Memory B cell (primary cell): Measurements from ENCODE around the gene CDC25C.
"Not testable (repeated sequence)": the region's sequence is repeated elsewhere in the genome, so short reads cannot be mapped to it uniquely, and the experiment has no call there.

ENCODE experiments used
- ATAC-seq: fragments of 150-1000 bp; cut with Tn5 transposase; 2 replicates; pipeline ENCODE4 v1.10.0; 2021; ENCODE audit warnings: low read depth, mild to moderate bottlenecking, moderate library complexity
- DNase-seq, 2 donors: peaks; one replicate each; pipeline ENCODE4 v3.0.0; 2022; ENCODE audit warnings: low spot score in 2 of 2
- H3K27ac Mint-ChIP-seq: one replicate; pipeline ENCODE4 v1.8.0; 2022; ENCODE audit warnings: mild to moderate bottlenecking, moderate library complexity, mixed read lengths
- H3K27me3 Mint-ChIP-seq: one replicate; pipeline ENCODE4 v1.8.0; 2022; ENCODE audit warnings: mixed read lengths
- H3K36me3 Mint-ChIP-seq: one replicate; pipeline ENCODE4 v1.8.0; 2022; ENCODE audit warnings: mild to moderate bottlenecking, mixed read lengths
- H3K4me1 Mint-ChIP-seq: one replicate; pipeline ENCODE4 v1.8.0; 2022; ENCODE audit warnings: mixed read lengths
- H3K4me3 Mint-ChIP-seq: one replicate; pipeline ENCODE4 v1.8.0; 2022; ENCODE audit warnings: mild to moderate bottlenecking, moderate library complexity, mixed read lengths
- H3K9me3 Mint-ChIP-seq: one replicate; pipeline ENCODE4 v1.8.0; 2022; ENCODE audit warnings: mixed read lengths

CDC25C gene

DNA sequence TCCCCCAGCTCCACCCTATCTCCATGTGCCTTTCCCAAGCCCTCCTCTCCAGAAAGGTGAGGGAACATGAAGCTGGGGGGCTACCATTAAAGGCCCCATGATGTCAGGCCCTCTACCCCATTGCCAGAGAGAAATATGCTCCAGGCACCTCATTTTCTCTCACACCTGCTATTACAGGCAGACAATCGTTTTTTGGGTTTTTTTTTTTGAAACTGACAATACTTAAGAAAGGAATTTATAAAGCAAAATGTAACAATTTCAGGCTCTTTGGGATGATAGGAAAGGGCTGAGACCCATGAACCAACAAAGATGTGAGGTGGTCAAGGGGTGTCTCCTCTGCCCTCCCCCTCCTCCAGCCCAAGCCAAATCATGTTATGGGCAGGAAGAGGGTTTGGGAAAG, 55.7 kb downstream of the CDC25C start:
- Mint-ChIP-seq H3K27me3 (peaks cover 12% of the 10 kb centered on the region), H3K4me3 (no peak overlapping the region), H3K36me3 (no peaks in the 10 kb centered on the region), H3K4me1 (peaks cover 8% of the 10 kb centered on the region), H3K27ac (no peak overlapping the region), H3K9me3 (no peaks in the 10 kb centered on the region)
- ATAC-seq: no peak
- no peak for DNase-seq

DNA sequence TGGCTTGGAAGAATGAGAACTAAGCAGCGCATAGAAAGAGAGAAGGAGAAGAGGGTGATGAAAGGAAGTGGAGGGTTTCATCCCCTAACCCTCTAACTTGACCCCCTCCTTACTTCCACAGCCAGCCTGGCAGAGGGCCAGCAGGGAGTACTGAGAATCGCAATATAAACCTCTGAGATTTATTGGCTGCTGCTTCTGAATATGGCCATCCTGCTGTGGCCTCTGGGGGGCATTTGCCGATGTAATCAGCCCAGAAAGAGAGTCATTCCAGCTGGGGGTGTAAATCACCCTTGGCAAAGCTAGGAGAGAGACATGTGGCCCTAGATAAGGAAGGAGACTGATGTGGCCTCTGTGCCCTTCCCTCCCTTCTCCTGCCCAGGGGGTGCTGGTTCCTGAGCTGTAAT, 56.2 kb downstream of the CDC25C start:
- H3K27ac Mint-ChIP-seq: no peak overlapping the region
- no peak for ATAC-seq

DNA sequence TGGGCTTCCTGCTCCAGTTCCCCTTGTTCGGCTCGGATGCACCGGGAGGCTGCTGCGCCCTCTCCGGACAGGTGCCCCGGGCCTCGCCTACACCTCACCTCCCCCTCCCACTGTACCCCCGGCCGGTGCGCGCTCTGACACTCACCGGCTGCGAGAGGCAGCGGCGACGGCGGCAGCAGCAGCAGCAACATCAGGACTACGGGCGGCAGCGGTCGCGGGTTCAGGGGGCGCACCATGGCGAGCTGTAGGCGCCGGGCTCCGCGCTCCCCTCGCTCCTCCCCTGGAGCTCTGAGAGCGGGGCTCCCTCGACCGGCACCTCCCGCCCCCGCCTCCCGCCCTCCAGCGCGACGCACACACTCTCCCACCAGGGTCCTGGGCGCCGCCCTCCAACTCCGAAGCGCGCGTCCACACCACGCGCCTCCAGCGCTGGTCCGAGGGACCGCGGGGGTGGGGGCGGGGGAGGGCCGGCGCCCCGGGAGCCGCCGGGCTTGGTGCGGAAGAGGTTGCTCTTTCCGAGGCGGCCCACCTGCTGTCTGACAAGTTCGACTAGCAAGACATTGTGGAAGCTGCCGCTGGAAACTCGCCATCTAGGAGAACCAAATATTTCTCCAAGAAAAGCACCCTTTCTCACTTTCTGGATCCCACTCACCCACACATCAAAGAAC, 57.3 kb downstream of the CDC25C start, which contains the start of gene GFRA3:
GFRA3 (minus strand) TSS at position 433 of the 665 bp plus-strand sequence; CDS start at position 236, 197 bp downstream.
- Mint-ChIP-seq H3K27ac (no peak within 1 kb of the TSS), H3K4me3 (peak within 1 kb of the TSS; percentile 63), H3K4me1 (peaks cover 8% of the 10 kb centered on the region), H3K9me3 (no peaks in the 10 kb centered on the region), H3K27me3 (peaks cover 12% of the 10 kb centered on the region), H3K36me3 (no peaks in the 10 kb centered on the region)
- DNase-seq (peak in 1 of 2 donors; percentile 13), ATAC-seq (peak; percentile 29)

More for the DNA sequence above, 56.2 kb downstream of the CDC25C start:
- Mint-ChIP-seq H3K36me3 (no peaks in the 10 kb centered on the region), H3K27me3 (peaks cover 12% of the 10 kb centered on the region), H3K4me3 (no peak overlapping the region), H3K9me3 (no peaks in the 10 kb centered on the region), H3K4me1 (peaks cover 8% of the 10 kb centered on the region)
- no peak for DNase-seq

DNA sequence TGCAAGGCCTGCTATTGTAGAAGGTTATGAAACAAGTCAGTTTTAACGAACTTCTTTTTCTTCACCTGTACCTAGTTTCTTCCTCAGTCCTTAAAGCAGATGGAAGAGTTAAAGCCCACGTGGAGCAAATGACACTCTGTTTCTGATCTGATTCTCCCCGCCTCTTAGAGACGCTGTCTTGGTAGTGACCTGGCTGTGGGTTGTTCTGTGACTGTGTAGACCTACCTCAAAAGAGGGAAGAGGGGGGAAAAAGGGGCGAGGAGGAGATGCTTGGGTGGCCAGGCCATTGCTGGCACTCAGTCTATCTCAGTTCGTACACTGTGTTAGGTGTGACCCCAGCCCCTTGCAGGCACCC, 57.8 kb downstream of the CDC25C start:
- no peak for DNase-seq
- no peaks in the 10 kb centered on the region for H3K36me3 Mint-ChIP-seq
- no peaks in the 10 kb centered on the region for H3K9me3 Mint-ChIP-seq
- H3K4me1 Mint-ChIP-seq: peaks cover 8% of the 10 kb centered on the region
- ATAC-seq: no peak
- no peak overlapping the region for H3K27ac Mint-ChIP-seq
- H3K4me3 Mint-ChIP-seq: peak overlapping the region; percentile 44
- H3K27me3 Mint-ChIP-seq: peaks cover 12% of the 10 kb centered on the region

DNA sequence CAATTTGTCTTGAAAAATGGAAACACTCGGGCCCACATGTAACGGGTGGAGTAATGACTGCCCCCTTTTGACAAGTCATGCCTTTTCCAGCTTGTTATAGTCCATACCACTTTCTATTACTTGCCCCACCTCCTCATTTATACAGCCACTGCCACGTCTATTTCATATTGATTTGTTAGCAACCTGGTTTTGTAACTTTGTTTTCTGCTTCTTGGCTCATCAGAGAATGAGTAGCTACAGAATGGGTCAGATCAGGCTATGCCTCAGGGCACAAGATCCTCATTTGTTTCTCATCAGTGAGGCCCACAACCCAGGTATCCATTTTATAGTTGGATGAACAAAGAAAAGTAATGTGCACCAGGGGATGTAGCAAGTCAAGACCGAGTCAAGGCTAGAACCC, 58.9 kb downstream of the CDC25C start:
- H3K36me3 Mint-ChIP-seq: no peaks in the 10 kb centered on the region
- H3K27ac Mint-ChIP-seq: no peak overlapping the region

DNA sequence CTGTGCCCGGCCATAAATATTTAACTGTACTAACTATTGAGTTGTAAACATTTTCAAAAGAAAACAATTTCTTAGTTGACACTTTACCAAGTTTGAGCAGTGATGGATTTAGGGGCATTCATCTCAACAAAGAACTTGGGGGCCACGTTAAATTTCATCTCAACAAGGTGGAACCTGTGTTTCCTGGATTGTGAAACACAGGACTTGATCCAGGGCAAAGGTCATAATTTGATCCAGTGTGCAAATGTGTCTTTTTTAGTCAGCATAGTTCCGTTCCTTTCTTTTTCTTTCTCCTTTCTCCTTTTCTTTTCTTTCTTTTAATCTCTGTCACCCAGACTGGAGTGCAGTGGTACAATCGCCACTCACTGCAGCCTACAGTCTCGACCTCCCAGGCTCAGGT, 60.3 kb downstream of the CDC25C start:
- Mint-ChIP-seq H3K4me3 (no peak overlapping the region), H3K9me3 (no peaks in the 10 kb centered on the region), H3K27ac (no peak overlapping the region), H3K4me1 (peaks cover 8% of the 10 kb centered on the region), H3K27me3 (peaks cover 19% of the 10 kb centered on the region), H3K36me3 (no peaks in the 10 kb centered on the region)
- ATAC-seq: no peak
- no peak for DNase-seq

More for the DNA sequence above, 58.9 kb downstream of the CDC25C start:
- ATAC-seq: no peak
- DNase-seq: no peak
- Mint-ChIP-seq H3K4me3 (no peak overlapping the region), H3K27me3 (peaks cover 13% of the 10 kb centered on the region), H3K9me3 (no peaks in the 10 kb centered on the region), H3K4me1 (peaks cover 8% of the 10 kb centered on the region)

DNA sequence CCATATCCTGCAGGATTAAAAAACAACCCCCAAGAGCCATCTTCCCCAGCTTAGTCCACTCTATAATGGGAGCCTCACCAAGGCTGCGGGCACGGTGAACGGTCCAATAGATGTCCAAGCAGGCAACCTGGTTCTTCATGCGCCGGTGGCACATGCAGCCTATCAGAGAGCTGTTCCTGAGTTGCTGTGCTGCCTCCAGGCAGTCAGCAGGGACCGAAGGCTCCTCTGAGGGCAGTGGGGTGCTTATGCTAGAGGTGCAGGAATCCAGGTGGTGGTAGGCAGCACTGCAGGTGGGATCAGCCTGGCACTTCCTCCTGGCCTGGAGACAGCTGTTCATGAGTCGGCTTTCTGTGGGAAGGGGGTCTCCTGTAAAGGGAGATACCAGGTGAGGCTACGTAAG, 67.4 kb downstream of the CDC25C start:
- Mint-ChIP-seq H3K4me1 (no peaks in the 10 kb centered on the region), H3K36me3 (no peaks in the 10 kb centered on the region), H3K4me3 (no peak overlapping the region), H3K27ac (no peak overlapping the region), H3K27me3 (peaks cover 15% of the 10 kb centered on the region), H3K9me3 (no peaks in the 10 kb centered on the region)
- ATAC-seq (no peak), DNase-seq (no peak)

DNA sequence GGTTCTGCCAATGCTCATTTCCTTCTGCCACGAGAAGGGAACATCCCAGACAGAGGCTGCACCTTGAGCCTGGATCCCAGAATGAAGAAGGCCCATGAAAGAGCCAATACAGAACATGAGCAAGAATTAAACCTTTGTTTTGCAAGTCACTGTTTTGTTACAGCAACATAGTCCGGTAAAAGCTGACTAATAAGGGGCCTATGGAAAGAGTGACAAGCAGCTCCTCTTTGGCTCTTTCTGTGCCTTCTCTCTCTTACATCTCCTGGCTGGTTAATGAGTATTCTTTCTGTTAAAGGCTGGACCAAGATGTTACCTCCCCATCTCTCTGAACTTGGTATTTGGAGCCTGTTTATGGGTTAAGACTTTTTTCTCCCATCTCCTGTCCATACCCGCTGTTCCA, 68.0 kb downstream of the CDC25C start:
- ATAC-seq (no peak), DNase-seq (no peak)
- H3K27ac Mint-ChIP-seq: no peak overlapping the region
- H3K4me3 Mint-ChIP-seq: no peak overlapping the region
- no peaks in the 10 kb centered on the region for H3K9me3 Mint-ChIP-seq
- no peaks in the 10 kb centered on the region for H3K4me1 Mint-ChIP-seq
- H3K36me3 Mint-ChIP-seq: no peaks in the 10 kb centered on the region
- peaks cover 15% of the 10 kb centered on the region for H3K27me3 Mint-ChIP-seq

DNA sequence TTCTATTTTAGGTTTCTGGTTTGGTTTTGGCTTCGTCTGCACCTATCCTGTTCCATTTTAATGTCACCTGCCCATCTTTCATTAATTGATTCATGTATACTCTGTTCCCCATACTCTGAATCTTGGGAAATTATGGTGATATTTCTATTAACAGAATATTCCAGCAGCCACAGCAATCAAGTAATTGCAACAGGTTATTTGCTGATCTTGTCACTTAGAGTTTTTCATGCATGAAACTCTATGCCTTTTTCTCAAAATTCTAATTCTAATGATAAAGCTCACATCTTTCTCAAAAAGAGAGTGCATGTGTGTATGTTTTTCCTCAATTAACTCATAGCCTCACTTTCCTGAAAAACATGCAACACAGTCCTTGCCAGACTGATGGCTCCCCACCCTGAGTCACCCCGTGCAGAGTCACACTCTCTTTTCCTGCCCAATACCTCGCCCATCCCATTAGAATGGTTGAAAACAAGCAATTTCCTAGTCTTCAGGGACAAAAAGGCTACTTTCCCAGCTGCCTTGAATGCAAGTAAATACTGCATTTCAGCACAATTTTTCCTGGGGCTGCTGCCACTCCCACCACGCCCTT, 72.8 kb downstream of the CDC25C start:
- no peak overlapping the region for H3K4me3 Mint-ChIP-seq
- no peak overlapping the region for H3K27ac Mint-ChIP-seq
- peaks cover 1% of the 10 kb centered on the region for H3K27me3 Mint-ChIP-seq
- no peaks in the 10 kb centered on the region for H3K4me1 Mint-ChIP-seq
- H3K36me3 Mint-ChIP-seq: no peaks in the 10 kb centered on the region
- ATAC-seq (no peak), DNase-seq (no peak)
- no peaks in the 10 kb centered on the region for H3K9me3 Mint-ChIP-seq

DNA sequence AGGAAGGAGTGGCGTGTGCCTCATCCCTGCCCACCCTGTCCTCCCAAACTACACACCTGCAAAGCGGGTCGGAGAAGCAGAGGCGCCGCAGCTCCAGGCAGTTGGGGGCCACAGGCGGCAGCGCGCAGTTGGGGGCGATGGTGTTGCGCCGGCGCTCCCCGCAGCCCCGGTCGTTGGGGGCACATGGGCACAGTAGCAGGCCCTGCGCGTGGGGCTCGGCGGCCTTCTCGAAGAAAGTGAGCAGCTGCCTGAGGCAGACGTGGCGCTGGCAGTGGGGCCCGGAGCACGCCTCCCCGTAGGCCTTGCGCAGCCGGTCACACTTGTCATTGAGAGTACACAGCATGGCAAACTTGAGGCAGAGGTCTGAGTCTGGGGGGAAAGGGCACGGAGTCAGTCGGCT, 74.0 kb downstream of the CDC25C start:
- no peak overlapping the region for H3K27ac Mint-ChIP-seq
- H3K4me1 Mint-ChIP-seq: no peaks in the 10 kb centered on the region
- H3K36me3 Mint-ChIP-seq: no peaks in the 10 kb centered on the region
- ATAC-seq (no peak), DNase-seq (no peak)
- H3K9me3 Mint-ChIP-seq: no peaks in the 10 kb centered on the region
- peaks cover 4% of the 10 kb centered on the region for H3K27me3 Mint-ChIP-seq
- H3K4me3 Mint-ChIP-seq: no peak overlapping the region

DNA sequence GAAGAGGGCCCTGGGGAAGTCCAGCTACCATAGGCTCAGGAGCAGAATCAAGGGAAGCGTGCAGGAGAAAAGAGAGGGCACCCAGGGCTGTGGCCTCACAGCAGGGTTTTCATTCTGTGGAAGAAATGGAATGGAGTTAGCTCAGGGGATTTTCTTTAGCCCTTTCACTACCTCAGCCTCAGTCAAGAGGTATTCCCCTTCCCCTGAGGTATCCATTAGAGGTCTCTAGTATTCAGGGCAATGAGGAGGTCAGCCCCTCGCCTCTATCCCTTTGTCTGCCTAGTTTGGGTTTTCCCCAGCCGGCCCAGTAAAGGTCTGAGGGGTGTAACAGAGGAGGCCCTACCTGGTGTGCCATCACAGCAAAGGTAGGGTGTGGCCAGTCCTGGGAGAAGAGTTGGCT, 78.7 kb downstream of the CDC25C start:
- peaks cover 8% of the 10 kb centered on the region for H3K27me3 Mint-ChIP-seq
- no peak overlapping the region for H3K27ac Mint-ChIP-seq
- DNase-seq (no peak), ATAC-seq (no peak)
- H3K4me1 Mint-ChIP-seq: no peaks in the 10 kb centered on the region
- H3K9me3 Mint-ChIP-seq: no peaks in the 10 kb centered on the region
- no peaks in the 10 kb centered on the region for H3K36me3 Mint-ChIP-seq
- no peak overlapping the region for H3K4me3 Mint-ChIP-seq

DNA sequence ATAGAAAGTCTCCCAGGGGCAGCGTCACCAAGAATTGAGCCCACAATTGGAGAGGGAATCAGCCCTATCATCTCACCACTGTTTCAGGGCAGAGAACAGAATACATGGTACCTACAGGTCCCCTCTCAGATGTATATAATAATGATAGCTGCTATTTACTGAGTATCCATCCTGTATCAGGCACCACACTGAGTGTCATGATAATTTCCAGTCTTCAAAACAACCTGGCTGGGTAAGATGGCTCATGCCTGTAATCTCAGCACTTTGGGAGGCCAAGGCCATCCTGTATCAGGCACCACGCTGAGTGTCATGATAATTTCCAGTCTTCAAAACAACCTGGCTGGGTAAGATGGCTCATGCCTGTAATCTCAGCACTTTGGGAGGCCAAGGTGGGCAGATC, 83.8 kb downstream of the CDC25C start:
- H3K9me3 Mint-ChIP-seq, H3K4me3 Mint-ChIP-seq, H3K27me3 Mint-ChIP-seq, ATAC-seq, H3K4me1 Mint-ChIP-seq, DNase-seq, H3K27ac Mint-ChIP-seq, H3K36me3 Mint-ChIP-seq: not testable (repeated sequence)

DNA sequence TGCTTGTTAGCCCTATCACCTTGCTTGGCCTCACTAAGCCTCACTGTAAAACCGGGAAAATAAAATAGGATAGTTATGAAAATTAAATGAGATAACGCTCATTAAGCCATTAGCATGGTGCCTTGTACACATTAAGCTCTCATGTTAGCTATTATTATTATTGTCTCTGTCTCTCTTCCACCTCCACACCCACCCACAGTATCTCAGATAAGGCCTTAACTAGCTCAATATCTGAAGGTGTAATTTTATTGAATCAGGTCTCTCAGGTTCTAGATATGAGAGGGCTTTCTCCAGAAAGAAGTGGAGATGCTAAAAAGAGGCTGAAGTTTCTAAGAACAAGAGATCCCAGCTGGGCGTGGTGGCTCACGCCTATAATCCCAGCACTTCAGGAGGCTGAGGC, 84.8 kb downstream of the CDC25C start:
- ATAC-seq: no peak
- H3K27ac Mint-ChIP-seq: no peak overlapping the region
- H3K9me3 Mint-ChIP-seq: no peaks in the 10 kb centered on the region
- peaks cover 5% of the 10 kb centered on the region for H3K4me1 Mint-ChIP-seq
- no peak for DNase-seq
- H3K27me3 Mint-ChIP-seq: peaks cover 7% of the 10 kb centered on the region
- H3K4me3 Mint-ChIP-seq: no peak overlapping the region
- no peaks in the 10 kb centered on the region for H3K36me3 Mint-ChIP-seq

DNA sequence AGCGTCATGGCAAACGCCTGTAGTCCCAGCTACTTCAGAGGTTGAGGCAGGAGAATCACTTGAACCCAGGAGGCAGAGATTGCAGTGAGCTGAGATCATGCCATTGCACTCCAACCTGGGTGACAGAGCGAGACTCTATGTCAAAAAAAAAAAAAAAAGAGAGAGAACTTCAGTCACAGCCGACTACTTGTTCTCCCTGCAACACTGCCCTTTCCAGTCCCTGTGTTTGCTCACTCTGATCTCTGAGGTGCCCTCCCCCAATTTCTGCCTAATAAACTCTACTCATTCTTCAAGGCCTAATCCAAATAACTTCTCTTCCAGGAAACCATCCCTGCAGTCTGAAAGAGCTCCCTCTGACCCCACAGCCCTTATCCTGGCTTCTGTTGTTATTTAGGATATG, 85.3 kb downstream of the CDC25C start:
- Mint-ChIP-seq H3K4me1 (peaks cover 8% of the 10 kb centered on the region), H3K4me3 (no peak overlapping the region), H3K36me3 (no peaks in the 10 kb centered on the region), H3K27ac (no peak overlapping the region), H3K9me3 (no peaks in the 10 kb centered on the region), H3K27me3 (peaks cover 8% of the 10 kb centered on the region)
- no peak for ATAC-seq
- DNase-seq: no peak

DNA sequence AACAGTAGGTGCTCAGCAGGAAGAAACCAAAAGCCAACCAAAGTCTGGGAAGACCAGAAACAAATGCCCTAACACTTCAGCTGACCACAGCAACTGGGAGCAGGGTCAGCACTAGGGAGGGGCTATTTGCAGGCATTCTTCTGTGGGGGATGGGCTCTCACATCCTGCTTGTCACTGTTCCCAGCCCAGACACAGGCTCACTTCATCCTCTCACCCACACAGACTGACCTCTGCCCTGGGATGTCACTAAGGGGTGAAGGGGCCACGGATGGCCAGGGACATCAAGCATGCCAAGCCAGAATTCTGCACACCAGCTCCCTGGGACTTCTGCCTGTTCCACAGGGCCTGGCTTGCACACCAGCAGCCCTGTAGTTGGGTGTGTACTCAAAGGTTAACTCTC, 85.9 kb downstream of the CDC25C start:
- no peaks in the 10 kb centered on the region for H3K36me3 Mint-ChIP-seq
- H3K27ac Mint-ChIP-seq: no peak overlapping the region
- DNase-seq (no peak), ATAC-seq (no peak)
- peaks cover 11% of the 10 kb centered on the region for H3K27me3 Mint-ChIP-seq
- H3K4me1 Mint-ChIP-seq: peaks cover 14% of the 10 kb centered on the region
- no peaks in the 10 kb centered on the region for H3K9me3 Mint-ChIP-seq
- H3K4me3 Mint-ChIP-seq: no peak overlapping the region
